Measurements from ENCODE around the gene SLC39A6.

SLC39A6 gene

DNA sequence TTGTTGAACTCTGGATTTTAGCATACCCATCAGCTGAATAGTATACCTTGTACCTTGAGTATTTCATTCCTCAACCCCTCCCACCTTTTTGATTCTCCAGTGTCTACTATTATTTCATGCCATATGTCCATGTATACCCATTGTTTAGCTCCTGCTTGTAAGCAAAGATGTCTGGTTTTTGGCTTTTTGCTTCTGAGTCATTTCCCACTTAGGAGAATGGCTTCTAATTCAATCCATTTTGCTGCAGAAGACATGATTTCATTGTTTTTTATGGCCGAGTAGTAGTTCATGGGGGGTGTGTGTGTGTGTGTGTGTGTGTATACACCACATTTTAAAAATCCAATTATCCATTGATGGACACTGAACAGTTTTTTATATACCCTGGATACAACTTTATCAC lies 33.8 kb upstream of the SLC39A6 start:
- TF ChIP-seq, protein P1, sequence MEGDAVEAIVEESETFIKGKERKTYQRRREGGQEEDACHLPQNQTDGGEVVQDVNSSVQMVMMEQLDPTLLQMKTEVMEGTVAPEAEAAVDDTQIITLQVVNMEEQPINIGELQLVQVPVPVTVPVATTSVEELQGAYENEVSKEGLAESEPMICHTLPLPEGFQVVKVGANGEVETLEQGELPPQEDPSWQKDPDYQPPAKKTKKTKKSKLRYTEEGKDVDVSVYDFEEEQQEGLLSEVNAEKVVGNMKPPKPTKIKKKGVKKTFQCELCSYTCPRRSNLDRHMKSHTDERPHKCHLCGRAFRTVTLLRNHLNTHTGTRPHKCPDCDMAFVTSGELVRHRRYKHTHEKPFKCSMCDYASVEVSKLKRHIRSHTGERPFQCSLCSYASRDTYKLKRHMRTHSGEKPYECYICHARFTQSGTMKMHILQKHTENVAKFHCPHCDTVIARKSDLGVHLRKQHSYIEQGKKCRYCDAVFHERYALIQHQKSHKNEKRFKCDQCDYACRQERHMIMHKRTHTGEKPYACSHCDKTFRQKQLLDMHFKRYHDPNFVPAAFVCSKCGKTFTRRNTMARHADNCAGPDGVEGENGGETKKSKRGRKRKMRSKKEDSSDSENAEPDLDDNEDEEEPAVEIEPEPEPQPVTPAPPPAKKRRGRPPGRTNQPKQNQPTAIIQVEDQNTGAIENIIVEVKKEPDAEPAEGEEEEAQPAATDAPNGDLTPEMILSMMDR (IDR thresholded peaks at IDR 0.05): no peak

DNA sequence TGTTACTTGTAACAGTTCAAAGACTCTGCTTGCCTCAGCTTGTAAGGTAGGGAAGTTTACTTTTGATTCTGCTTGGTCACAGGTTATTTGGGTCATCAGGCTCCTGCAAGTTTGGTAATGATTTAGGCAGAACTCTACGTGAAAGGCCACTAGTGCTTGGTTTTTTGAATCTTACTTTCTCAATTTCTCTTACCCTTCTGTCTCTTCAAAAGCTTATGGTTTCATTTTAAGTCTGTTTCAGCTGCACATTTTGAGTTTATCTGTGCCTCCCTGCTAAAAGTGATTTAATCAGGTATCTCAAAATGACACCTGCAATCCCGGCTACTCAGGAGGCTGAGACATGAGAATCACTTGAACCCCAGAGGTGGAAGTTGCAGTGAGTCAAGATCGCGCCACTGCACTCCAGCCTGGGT lies 31.8 kb upstream of the SLC39A6 start:
- TF ChIP-seq, protein P1 (IDR thresholded peaks at IDR 0.05): no peak

DNA sequence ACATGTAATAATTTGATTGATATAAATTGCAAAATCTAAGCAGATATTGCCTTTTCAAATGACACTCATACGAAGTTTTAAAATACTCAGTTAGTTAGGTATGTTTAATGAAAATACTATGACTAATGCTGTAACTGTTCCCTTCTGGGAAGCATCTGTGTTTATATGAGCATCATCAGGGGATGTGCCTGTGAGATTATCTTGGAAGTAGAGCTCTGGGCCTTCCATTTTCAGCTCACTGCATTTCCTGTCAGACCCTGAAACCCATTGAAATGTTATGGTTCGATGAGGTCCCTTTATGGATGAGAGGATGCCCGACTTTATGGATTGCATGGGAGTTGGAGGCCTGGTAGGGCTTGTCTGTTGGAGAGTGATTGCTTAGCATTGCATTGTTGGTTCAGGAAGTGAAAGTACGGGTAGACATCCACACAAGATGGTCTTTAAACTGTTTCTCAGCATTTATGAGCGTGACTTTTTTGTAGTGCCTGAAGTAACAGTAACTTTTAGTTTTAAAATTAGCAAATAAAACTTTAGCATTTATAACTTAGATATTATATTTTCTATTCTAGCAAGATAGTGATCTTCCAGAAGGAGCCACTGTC lies 29.2 kb upstream of the SLC39A6 start:
- TF ChIP-seq, protein P1 (IDR thresholded peaks at IDR 0.05): no peak

DNA sequence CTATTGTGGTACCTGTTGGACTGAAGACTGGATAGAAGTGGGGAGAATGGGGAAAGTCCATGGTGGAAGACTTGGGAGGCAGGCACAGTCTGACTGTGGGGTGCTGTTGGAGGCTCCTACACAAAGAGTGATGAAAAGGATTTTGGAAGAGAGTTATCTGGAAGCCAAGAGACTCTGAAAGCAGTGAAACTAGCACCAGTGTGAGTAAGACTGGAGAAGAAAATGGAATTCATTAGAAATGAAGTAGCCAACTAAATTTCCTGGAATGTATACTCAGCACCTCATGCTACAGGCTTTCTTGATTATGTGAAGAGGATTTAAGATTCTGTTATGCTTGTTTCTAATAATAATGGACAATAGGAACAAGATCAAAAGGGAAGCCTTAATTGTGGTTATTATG lies 28.3 kb upstream of the SLC39A6 start:
- TF ChIP-seq, protein P1 (IDR thresholded peaks at IDR 0.05): no peak

DNA sequence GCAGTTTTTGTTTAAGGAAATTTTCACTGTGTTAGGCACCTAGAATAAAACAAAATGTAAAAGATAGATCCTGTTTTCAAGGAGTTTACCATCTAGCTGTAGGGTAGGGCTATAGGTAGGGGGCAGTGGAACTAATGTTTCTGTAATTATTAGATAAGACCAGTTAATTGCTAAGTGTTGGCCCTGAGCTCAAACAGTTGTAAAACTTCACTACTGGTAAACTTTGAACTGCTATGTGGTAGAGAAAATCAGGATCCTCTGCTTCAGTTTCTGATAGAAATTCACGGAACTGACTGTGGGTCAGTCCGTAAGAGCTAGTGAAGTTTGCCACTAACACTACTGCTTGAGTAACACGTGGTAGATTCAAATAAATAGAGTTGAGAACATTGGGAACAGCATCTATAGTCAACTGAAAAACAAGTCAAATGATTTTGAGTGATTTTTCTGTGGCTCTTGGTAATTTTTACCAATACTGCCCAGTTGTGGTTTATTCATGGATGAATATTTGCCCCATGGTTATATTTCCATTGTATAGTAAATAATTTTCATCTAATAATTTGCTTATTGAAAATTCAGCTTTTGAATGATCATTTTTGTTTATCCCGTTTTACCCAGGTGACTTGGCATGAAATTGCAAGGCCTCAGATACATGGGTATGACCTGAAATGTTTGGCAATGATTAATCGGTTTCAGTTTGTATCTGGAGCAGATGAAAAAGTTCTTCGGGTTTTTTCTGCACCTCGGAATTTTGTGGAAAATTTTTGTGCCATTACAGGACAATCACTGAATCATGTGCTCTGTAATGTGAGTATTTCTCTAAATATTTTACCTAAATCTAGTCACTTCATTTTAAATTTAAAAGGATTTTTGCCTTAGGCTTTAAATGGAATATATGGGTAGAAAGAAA lies 27.0 kb upstream of the SLC39A6 start:
- TF ChIP-seq, protein P1 (IDR thresholded peaks at IDR 0.05): no peak

DNA sequence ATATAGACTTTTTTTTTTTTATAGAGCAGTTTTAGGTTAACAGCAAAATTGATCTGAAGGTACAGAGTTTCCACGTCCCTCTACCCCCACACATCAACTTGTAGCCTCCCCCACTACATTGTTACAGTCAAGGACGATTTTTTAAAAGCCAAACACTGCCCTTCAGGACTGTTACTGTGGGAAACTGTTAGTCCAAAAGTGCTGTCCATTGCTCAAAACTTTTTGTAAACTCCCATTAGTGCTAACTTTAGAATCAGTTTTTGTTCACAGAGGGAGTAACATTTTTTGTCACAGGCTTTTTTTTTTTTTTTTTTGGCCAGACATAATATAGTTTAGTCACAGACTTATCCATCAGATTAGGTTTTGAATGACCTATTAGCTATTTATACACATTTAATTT lies 24.6 kb upstream of the SLC39A6 start:
- TF ChIP-seq, protein P1 (IDR thresholded peaks at IDR 0.05): no peak

DNA sequence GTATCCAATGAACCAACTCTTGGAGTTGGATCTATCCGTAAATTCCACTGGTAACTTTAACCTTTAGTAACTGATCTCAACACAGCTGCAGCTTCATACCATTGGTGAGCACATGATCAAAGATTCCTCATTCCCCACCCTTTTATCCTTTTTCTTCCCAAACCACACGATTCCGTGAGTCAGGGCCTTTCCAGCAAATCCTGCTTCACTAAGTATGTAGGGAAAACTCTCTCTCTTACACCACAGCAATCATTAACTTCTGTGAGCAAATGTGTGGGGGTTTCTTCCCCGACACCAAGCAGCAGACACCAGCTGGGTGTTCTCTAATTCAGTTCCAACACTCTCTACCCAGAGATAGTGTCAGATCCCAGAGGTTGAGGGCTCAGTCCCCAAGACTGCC lies 24.1 kb upstream of the SLC39A6 start:
- TF ChIP-seq, protein P1 (IDR thresholded peaks at IDR 0.05): no peak
